ENCODE data around the gene MAN2A2. TPM values are rescaled to one million over a fixed set of nuclear protein-coding genes. Genes with fewer than 3 reads are reported as not detected.

Gene MAN2A2
- total and polyA plus RNA-seq, 8 donors, result 2.9 to 286 (median 46.7) TPM

DNA sequence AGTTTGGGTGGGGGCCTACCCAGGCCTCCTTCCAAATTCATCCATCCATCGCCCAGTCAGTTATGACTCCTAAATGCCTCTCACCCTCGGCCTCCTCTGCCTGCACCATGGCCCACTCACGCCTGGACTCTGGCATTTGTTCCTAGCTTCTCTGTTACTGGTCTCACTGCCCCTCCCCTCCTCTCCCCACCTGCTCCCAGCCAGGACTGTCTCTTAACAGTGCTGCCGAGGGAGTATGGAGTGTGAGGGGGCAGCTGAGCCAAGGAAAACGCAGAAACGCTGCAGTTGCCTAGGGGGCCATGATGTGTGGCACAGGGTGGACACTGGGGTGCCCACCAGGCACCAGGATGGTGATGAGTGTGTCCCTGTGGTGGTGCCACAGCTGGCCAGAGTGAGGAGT, 54.7 kb downstream of the MAN2A2 start:
- H3K27ac ChIP-seq, result peak overlapping the region in 2 of 5 donors; percentile 79 to 97
- DNase-seq, result peak in 1 of 2 donors; percentile 28
- H3K4me1 ChIP-seq, result peaks cover 14 to 53% (median 35%) of the 10 kb centered on the region in 4 donors
- intact Hi-C loops (cut with DNase I; ENCODE audit: low total_unique reads), result loop anchor here (5.0 kb wide), 1 partner anchor 90 kb away; no protein-coding TSS in a partner anchor
- no peak for TF ChIP-seq EP300 (IDR thresholded peaks at IDR 0.05)
- no peak for TF ChIP-seq POLR2A (IDR thresholded peaks at IDR 0.05)
- TF ChIP-seq POLR2AphosphoS5 (IDR thresholded peaks at IDR 0.05), result no peak
- TF ChIP-seq, protein P1, sequence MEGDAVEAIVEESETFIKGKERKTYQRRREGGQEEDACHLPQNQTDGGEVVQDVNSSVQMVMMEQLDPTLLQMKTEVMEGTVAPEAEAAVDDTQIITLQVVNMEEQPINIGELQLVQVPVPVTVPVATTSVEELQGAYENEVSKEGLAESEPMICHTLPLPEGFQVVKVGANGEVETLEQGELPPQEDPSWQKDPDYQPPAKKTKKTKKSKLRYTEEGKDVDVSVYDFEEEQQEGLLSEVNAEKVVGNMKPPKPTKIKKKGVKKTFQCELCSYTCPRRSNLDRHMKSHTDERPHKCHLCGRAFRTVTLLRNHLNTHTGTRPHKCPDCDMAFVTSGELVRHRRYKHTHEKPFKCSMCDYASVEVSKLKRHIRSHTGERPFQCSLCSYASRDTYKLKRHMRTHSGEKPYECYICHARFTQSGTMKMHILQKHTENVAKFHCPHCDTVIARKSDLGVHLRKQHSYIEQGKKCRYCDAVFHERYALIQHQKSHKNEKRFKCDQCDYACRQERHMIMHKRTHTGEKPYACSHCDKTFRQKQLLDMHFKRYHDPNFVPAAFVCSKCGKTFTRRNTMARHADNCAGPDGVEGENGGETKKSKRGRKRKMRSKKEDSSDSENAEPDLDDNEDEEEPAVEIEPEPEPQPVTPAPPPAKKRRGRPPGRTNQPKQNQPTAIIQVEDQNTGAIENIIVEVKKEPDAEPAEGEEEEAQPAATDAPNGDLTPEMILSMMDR (IDR thresholded peaks at IDR 0.05), result no peak
- H3K4me3 ChIP-seq, result peak overlapping the region; percentile 60 to 76 (median 63)
- peaks cover 15 to 46% (median 42%) of the 10 kb centered on the region in 4 donors for H3K36me3 ChIP-seq
- WGBS, 5 donors, result 66 to 87% (median 82%) methylated on average over 6 of the region's 6 CpGs
- no peaks in the 10 kb centered on the region for H3K27me3 ChIP-seq
- no peaks in the 10 kb centered on the region for H3K9me3 ChIP-seq

DNA sequence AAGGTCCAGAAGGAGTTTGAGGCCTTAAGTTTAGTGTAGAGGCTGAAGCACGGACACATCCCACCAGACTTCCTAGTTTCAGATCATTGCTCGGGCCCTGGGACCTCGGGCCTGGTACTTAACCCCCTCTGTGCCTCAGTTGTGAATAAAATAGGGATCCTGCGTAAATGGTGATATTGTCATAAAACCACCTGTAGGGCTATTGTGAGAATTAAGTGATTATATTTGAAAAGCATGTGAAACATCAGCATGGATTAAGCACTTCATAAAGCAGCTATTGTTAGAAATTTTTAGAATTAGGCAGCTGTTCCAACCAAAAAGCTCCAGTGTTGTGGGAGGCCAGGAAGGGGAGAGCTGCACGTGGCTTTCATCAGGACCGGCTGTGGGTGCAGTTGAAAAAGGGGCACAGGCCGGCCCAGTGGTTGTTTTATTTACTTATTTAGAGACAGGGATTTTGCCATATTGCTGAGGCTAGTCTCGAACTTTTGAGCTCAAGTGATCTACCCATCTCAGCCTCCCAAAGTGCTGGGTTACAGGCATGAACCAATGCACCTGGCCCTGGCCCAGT, 56.0 kb downstream of the MAN2A2 start:
- 79 to 88% (median 87%) methylated on average over 8 of the region's 8 CpGs for WGBS, 5 donors
- DNase-seq, result no peak
- peak overlapping the region in 2 of 5 donors; percentile 39 to 79 for H3K27ac ChIP-seq
- H3K27me3 ChIP-seq, result no peaks in the 10 kb centered on the region
- H3K4me3 ChIP-seq, result no peak overlapping the region
- peaks cover 4 to 46% (median 42%) of the 10 kb centered on the region in 4 donors for H3K36me3 ChIP-seq
- TF ChIP-seq POLR2AphosphoS5 (IDR thresholded peaks at IDR 0.05) (no peak), POLR2A (IDR thresholded peaks at IDR 0.05) (no peak), EP300 (IDR thresholded peaks at IDR 0.05) (no peak)
- TF ChIP-seq, protein P1 (IDR thresholded peaks at IDR 0.05), result no peak
- intact Hi-C loops (cut with DNase I; ENCODE audit: low total_unique reads), result loop anchor here (5.0 kb wide), 1 partner anchor 88 kb away; no protein-coding TSS in a partner anchor
- H3K9me3 ChIP-seq, result no peaks in the 10 kb centered on the region
- H3K4me1 ChIP-seq, result peaks cover 14 to 53% (median 35%) of the 10 kb centered on the region in 4 donors

DNA sequence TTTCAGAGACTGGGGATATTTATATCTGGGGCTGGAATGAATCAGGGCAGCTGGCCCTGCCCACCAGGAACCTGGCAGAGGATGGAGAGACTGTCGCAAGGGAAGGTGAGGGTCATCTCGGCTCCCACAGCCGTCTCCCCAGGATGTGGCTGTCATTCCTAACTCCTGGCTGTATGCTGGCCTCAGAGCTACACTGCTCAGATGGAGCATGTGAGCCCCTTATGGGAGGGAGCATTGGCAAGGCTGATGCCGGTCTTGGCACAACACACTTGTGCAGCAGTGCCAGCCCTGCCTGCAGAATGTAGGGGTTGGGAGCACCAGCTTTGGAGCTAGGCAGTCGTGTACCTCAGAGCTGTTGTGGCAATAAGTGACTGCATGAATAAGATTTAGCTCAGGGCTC, 56.8 kb downstream of the MAN2A2 start:
- DNase-seq, result peak in 1 of 2 donors; percentile 71
- Histone ChIP-seq H3K9me3 (no peaks in the 10 kb centered on the region), H3K27me3 (no peaks in the 10 kb centered on the region), H3K27ac (peak overlapping the region in 2 of 5 donors; percentile 53 to 79), H3K4me1 (peaks cover 14 to 50% (median 31%) of the 10 kb centered on the region in 4 donors), H3K36me3 (peaks cover 4 to 49% (median 45%) of the 10 kb centered on the region in 4 donors), H3K4me3 (no peak overlapping the region)
- intact Hi-C loops (cut with DNase I; ENCODE audit: low total_unique reads), result loop anchor here (5.0 kb wide), 1 partner anchor 87 kb away; no protein-coding TSS in a partner anchor
- 75 to 86% (median 80%) methylated on average over 2 to 5 of the region's 5 CpGs for WGBS, 5 donors
- TF ChIP-seq POLR2A (IDR thresholded peaks at IDR 0.05) (no peak), POLR2AphosphoS5 (IDR thresholded peaks at IDR 0.05) (peak in 1 of 3 donors; percentile 55), EP300 (IDR thresholded peaks at IDR 0.05) (no peak)
- TF ChIP-seq, protein P1 (IDR thresholded peaks at IDR 0.05), result no peak

DNA sequence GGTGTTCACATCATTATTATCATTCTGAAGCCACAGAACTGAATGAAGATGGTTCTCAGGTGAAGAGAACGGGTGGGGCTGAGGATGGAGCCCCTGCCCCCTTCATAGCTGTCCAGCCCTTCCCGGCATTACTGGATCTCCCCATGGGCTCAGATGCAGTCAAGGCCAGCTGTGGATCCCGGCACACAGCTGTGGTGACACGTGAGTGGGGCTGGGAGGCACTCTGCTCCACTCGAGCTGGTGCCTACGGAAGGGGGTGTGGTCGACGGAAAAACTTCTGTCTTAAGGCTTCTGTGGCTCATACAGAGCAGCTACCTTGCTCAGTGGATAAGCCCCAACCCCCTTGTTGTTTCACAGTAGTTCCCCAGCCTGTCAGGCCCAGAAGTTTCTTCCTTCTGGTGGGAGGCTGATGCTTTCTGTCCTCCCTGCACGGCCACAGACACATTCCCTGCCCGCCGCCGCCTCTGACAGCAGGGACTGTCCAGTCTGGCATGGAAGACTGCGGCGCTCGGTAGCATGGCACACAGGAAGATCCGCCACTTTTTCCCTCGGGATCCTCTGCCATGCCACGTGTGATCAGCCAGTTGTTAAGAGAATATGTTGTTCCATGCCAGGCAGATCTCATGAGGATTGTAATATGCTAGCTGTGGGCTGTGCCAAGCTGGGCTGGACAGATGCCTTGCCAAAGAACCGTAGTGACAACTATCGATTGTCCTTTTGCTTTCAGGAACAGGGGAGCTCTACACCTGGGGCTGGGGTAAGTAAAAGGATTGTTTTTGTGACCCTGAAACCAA, 57.4 kb downstream of the MAN2A2 start:
- Histone ChIP-seq H3K9me3 (no peaks in the 10 kb centered on the region), H3K27me3 (no peaks in the 10 kb centered on the region), H3K4me3 (no peak overlapping the region), H3K36me3 (peaks cover 4 to 52% (median 49%) of the 10 kb centered on the region in 4 donors), H3K27ac (peak overlapping the region in 2 of 5 donors; percentile 53 to 79), H3K4me1 (peaks cover 10 to 45% (median 26%) of the 10 kb centered on the region in 4 donors)
- 82 to 92% (median 89%) methylated on average over 13 to 20 of the region's 20 CpGs for WGBS, 5 donors
- TF ChIP-seq, protein P1 (IDR thresholded peaks at IDR 0.05), result no peak
- TF ChIP-seq EP300 (IDR thresholded peaks at IDR 0.05) (no peak), POLR2A (IDR thresholded peaks at IDR 0.05) (no peak), POLR2AphosphoS5 (IDR thresholded peaks at IDR 0.05) (no peak)
- intact Hi-C loops (cut with DNase I; ENCODE audit: low total_unique reads), result no loop called here
- no peak for DNase-seq

All from stomach (tissue), 9 donors.